GM19328 (cell line): Measurements from ENCODE around the gene RAB11FIP5.
"Not testable (repeated sequence)": the region's sequence is repeated elsewhere in the genome, so short reads cannot be mapped to it uniquely, and the experiment has no call there.

Experiments
- ATAC-seq: cut with Tn5 transposase; IDR thresholded peaks from one replicate; pipeline ENCODE4 v1.9.1; 2021; ENCODE audit warnings: mild to moderate bottlenecking, moderate library complexity; ENCODE audit not compliant: unreplicated experiment

The RAB11FIP5 gene

DNA sequence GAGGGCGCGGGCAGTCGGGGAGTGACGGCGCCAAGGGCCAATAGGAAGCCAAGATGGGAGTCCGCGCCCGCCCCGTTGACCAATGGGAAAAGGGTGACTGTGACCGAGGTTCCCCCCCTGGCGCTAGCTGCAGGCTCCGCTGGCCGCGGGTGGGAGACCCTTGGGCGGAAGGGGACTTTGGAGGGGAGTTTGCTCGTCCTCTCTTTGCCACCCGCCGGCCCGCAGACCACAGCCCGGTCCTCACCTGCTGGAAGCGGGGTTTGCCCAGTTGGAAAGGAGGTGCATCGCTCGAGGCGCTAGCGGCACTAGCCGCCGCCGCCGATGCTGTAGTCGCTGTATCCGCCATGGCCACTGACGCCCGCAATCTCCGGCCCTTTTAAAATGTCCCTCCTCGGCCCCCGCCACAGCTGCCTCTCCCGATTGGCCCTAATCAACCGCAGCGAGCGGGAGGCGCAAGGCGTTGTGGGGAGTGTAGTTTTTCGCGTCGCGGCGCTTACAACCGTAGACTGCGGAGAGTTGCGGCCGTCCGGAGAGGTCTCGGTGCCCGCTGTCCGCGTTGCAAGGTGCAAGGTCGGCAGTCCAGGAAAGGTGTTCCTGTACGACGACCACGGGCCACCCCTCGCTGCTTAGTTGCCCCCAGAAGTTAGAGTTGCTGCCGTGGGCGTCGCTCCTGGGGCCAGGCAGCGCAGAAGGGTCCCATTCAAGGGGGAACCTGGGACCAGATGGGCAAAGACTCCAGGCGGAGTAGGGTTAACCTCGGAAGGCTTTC lies 41.2 kb downstream of the RAB11FIP5 start, which contains the start of gene SFXN5:
Gene SFXN5, minus strand, starts transcription at position 353 of the 769 bp plus-strand sequence. Its CDS starts 7 bp downstream, at position 346.
- peak; percentile 95 for ATAC-seq

- peak; percentile 14 for ATAC-seq
Observed at GRCh38 chr2:73070643-73071359, 41.9 kb downstream of the RAB11FIP5 start.

DNA sequence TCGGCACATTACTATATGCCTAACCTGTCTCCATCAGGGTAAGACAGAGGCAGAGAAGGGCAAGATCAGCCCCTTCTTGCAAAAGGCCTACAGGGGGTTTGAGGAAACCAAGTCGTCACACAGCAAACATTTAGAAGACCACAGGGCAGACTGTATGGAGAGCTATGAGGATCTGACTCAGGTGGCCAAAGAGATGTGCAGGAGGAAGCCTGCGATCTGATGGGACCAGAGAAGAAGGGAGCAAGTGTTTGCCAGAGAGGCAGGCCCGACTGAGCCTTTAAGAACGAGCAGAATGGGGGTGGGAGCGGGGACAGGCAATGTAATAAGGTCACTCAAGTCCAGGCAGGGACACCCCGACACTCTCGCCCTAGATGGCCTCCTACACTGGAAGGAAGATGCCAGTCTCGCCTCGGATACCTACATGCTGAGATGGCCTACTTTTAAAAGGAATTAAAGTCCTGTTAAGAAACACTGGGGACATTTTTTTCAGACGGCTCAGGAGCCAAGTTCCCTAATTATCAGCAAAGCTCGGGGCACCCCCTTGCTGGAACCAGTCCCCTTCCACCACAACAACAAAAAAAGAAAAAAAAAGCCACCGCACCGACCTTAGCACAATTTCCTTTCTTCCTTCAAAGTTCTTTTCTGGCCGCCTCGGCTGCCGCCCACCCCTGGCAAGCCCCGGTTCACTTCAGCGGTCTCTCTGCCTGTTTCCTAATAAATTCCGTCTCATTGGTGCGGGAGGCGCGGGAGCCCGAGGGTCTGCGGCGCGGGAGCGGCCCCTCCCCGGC lies 42.7 kb downstream of the RAB11FIP5 start:
- ATAC-seq, result no peak

GRCh38 chr2:73069041-73069854 lies 43.5 kb downstream of the RAB11FIP5 start:
- no peak for ATAC-seq

DNA sequence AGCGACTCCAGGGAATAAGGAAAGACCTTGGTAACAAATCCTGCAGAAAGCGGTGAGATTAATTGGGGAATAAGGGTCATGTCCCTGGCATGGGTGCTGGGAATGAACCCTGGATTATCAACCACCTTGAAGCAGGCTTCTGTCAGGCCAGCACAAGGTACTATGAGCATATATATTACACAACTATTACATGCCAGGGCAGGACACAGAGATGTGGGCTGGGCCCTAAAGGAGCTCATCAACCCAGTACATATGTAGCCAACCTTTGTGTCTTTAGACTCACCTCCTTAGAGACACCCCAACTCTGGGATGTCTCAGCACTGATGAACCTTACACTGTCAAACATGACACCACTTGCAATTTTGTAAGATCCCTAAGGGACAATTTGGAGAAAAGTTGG lies 44.6 kb downstream of the RAB11FIP5 start:
- ATAC-seq, result no peak

DNA sequence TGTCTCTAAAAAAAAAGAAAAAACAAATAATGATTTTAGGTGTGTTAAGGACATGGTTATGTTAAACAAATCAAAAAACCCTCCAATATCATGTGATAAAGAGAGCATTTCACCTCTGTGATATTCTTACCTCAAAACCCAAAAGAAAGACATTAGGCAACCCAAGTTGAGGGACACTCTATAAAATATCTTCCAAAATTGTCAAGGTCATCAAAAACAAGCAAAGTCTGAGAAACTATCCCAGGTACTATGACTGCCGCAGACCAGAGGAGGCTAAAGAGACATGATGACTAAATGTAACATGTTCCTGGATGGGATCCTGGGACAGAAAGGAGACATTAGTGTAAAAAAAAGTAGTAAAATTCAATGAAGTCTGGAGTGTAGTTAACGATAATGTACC lies 45.7 kb downstream of the RAB11FIP5 start:
- ATAC-seq, result no peak

DNA sequence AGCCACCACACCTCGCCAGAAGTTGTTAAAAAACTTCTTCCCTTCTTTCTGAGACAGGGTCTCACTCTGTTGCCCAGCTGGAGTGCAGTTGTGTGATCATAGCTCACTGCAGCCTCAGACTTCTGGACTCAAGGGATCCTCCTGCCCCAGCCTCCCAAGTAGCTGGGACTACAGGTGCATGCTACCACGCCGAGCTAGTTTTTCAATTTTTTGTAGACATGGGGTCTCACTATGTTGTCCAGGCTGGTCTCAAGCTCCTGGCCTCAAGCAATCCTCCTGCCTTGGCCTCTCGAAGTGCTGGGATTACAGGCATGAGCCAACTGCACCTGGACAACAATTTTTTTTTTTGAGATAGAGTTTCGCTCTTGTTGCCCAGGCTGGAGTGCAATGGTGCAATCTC lies 47.7 kb downstream of the RAB11FIP5 start:
- not testable (repeated sequence) for ATAC-seq

- ATAC-seq, result no peak
Observed at GRCh38 chr2:73063909-73064875, 48.6 kb downstream of the RAB11FIP5 start.

GRCh38 chr2:73063472-73063871 lies 49.3 kb downstream of the RAB11FIP5 start:
- ATAC-seq, result no peak

DNA sequence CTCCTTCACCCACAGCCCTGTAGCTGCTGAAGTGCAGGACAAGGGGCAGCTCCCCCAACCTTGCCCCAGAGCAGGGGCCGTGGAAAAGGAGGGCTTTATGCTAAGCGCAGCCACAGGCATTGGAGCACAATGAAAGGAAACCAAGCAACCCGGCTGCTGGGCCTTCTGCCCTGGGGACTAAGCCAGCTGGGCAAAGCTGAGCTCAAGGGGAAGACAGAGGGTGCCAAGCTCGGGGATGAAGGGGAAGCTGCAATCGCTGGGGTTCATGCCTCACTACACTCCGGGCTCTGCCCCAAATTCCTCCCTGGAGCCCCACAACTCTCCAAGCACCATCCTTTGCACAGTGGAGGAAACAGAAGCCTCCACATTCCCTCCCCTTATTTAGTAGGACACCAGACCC lies 53.6 kb downstream of the RAB11FIP5 start:
- no peak for ATAC-seq

- ATAC-seq, result no peak
Observed at GRCh38 chr2:73054980-73055379, 57.8 kb downstream of the RAB11FIP5 start.

GRCh38 chr2:73053316-73054114 lies 59.2 kb downstream of the RAB11FIP5 start:
- ATAC-seq, result no peak

- ATAC-seq, result no peak
Observed at GRCh38 chr2:73050121-73050545, 62.6 kb downstream of the RAB11FIP5 start.

GRCh38 chr2:73043929-73044832 lies 68.6 kb downstream of the RAB11FIP5 start:
- no peak for ATAC-seq

DNA sequence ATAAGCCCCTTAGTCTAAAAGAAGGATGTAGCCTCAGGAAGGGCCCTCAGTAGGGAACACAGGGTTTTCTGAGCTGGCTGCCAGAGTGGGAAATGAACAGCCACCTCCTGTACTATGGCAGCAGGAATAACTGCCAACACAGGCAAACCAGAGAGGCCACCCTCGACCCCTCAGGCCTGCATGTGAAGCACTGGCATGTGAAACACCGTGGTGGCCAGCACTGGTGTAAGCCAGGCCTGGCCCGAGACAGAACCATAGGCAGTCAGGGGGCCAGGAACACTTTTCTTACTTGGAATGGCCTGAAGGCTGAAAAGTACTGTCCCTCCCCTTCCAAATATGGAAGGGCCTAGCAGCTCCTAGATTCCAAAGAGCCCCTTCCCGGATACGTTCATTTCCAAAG lies 69.5 kb downstream of the RAB11FIP5 start:
- no peak for ATAC-seq

GRCh38 chr2:73037947-73038585 lies 74.7 kb downstream of the RAB11FIP5 start:
- no peak for ATAC-seq

GRCh38 chr2:73036766-73037165 lies 76.0 kb downstream of the RAB11FIP5 start:
- ATAC-seq, result no peak
